ENCODE results near the gene CAPN2. TPM values are rescaled to one million over a fixed set of nuclear protein-coding genes. Genes with fewer than 3 reads are reported as not detected.

Gene CAPN2
- total RNA-seq, 4 donors from 2014 or later = 160 to 207 (median 177) TPM

GRCh38 chr1:223748773-223749733, 36.7 kb downstream of the CAPN2 start:
- 9 to 15% methylated on average over 44 to 61 of the region's 61 CpGs for WGBS, 2 donors
- DNase-seq (ENCODE audit: low spot score in 2 of 2) = peak; percentile 52 to 56
- Histone ChIP-seq H3K36me3 (peaks cover 0 to 79% (median 19%) of the 10 kb centered on the region in 3 donors), H3K4me1 (peaks cover 0 to 26% (median 10%) of the 10 kb centered on the region in 4 donors), H3K4me3 (peak overlapping the region; percentile 38 to 55 (median 42)), H3K27me3 (no peaks in the 10 kb centered on the region), H3K9me3 (no peaks in the 10 kb centered on the region), H3K27ac (peak overlapping the region; percentile 43 to 83 (median 76))
- TF ChIP-seq CTCF (IDR thresholded peaks at IDR 0.05) (peak; percentile 94 to 96 (median 96)), POLR2A (IDR thresholded peaks at IDR 0.05) (no peak), EP300 (IDR thresholded peaks at IDR 0.05) (peak; percentile 44 to 48)

- peaks cover 0 to 79% (median 19%) of the 10 kb centered on the region in 3 donors for H3K36me3 ChIP-seq
- H3K4me1 ChIP-seq = peaks cover 0 to 23% (median 10%) of the 10 kb centered on the region in 4 donors
- TF ChIP-seq POLR2A (IDR thresholded peaks at IDR 0.05) = no peak
- TF ChIP-seq EP300 (IDR thresholded peaks at IDR 0.05) = no peak
- no peak for TF ChIP-seq CTCF (IDR thresholded peaks at IDR 0.05)
- no peaks in the 10 kb centered on the region for H3K27me3 ChIP-seq
- no peak overlapping the region for H3K4me3 ChIP-seq
- H3K27ac ChIP-seq = peak overlapping the region in 1 of 4 donors; percentile 8
- WGBS, 2 donors = 83 to 88% methylated on average over 13 of the region's 13 CpGs
- no peak for DNase-seq (ENCODE audit: low spot score in 2 of 2)
- no peaks in the 10 kb centered on the region for H3K9me3 ChIP-seq
Measured at GRCh38 chr1:223750730-223751570, 38.6 kb downstream of the CAPN2 start.

GRCh38 chr1:223751696-223752095, 39.4 kb downstream of the CAPN2 start:
- TF ChIP-seq EP300 (IDR thresholded peaks at IDR 0.05) (no peak), POLR2A (IDR thresholded peaks at IDR 0.05) (no peak), CTCF (IDR thresholded peaks at IDR 0.05) (no peak)
- Histone ChIP-seq H3K4me1 (peaks cover 0 to 28% (median 10%) of the 10 kb centered on the region in 4 donors), H3K36me3 (peaks cover 0 to 79% (median 19%) of the 10 kb centered on the region in 3 donors), H3K9me3 (no peaks in the 10 kb centered on the region), H3K27ac (no peak overlapping the region), H3K4me3 (no peak overlapping the region), H3K27me3 (no peaks in the 10 kb centered on the region)
- 73 to 88% methylated on average over 4 of the region's 4 CpGs for WGBS, 2 donors
- DNase-seq (ENCODE audit: low spot score in 2 of 2) = no peak

- peaks cover 0 to 85% (median 19%) of the 10 kb centered on the region in 3 donors for H3K36me3 ChIP-seq
- WGBS, 2 donors = 79 to 80% methylated on average over 15 of the region's 15 CpGs
Measured at GRCh38 chr1:223752721-223753515, 40.6 kb downstream of the CAPN2 start.

More at GRCh38 chr1:223752721-223753515, 40.6 kb downstream of the CAPN2 start:
- H3K4me3 ChIP-seq = no peak overlapping the region
- no peak overlapping the region for H3K27ac ChIP-seq
- DNase-seq (ENCODE audit: low spot score in 2 of 2) = no peak
- H3K4me1 ChIP-seq = peaks cover 0 to 19% (median 8%) of the 10 kb centered on the region in 4 donors
- no peaks in the 10 kb centered on the region for H3K27me3 ChIP-seq
- no peaks in the 10 kb centered on the region for H3K9me3 ChIP-seq
- TF ChIP-seq CTCF (IDR thresholded peaks at IDR 0.05) = no peak
- TF ChIP-seq EP300 (IDR thresholded peaks at IDR 0.05) = no peak
- TF ChIP-seq POLR2A (IDR thresholded peaks at IDR 0.05) = no peak
